Measurements from ENCODE around the gene PCTP. TPM values are rescaled to one million over a fixed set of nuclear protein-coding genes. Genes with fewer than 3 reads are reported as not detected.
A peak's percentile ranks its signal among the peaks of the same experiment; 100 is the strongest.

PCTP gene
- total and polyA plus RNA-seq, 3 donors from 2014 or later, result 22.6 to 32.0 (median 24.0) TPM

- DNase-seq, result no peak
- Histone ChIP-seq H3K4me1 (peaks cover 24% of the 10 kb centered on the region), H3K9me3 (no peaks in the 10 kb centered on the region), H3K36me3 (ENCODE audit: low read depth, missing control alignments) (no peaks in the 10 kb centered on the region), H3K27me3 (no peaks in the 10 kb centered on the region), H3K4me3 (no peak overlapping the region), H3K27ac (peak overlapping the region; percentile 75 to 89)
- 17 to 20% methylated on average over 1 of the region's 1 CpG for WGBS, 2 donors
- no peak for TF ChIP-seq POLR2A (IDR thresholded peaks at IDR 0.05)
- TF ChIP-seq CTCF (IDR thresholded peaks at IDR 0.05), result no peak
- intact Hi-C loops (cut with DNase I; ENCODE audit: low total_unique reads), result no loop called here
These were observed 20.5 kb upstream of the PCTP start for GRCh38 chr17:55730380-55730779.

- WGBS, 2 donors, result 18 to 34% methylated on average over 3 of the region's 3 CpGs
- intact Hi-C loops (cut with DNase I; ENCODE audit: low total_unique reads), result no loop called here
- DNase-seq, result no peak
- H3K4me3 ChIP-seq, result peak overlapping the region in 1 of 2 donors; percentile 34
- TF ChIP-seq POLR2A (IDR thresholded peaks at IDR 0.05) (no peak), CTCF (IDR thresholded peaks at IDR 0.05) (no peak)
- no peaks in the 10 kb centered on the region for H3K27me3 ChIP-seq
- H3K9me3 ChIP-seq, result no peaks in the 10 kb centered on the region
- H3K36me3 ChIP-seq (ENCODE audit: low read depth, missing control alignments), result no peaks in the 10 kb centered on the region
- peak overlapping the region; percentile 75 to 89 for H3K27ac ChIP-seq
- H3K4me1 ChIP-seq, result peaks cover 24% of the 10 kb centered on the region
These were observed 20.0 kb upstream of the PCTP start for GRCh38 chr17:55730808-55731207.

- Histone ChIP-seq H3K36me3 (ENCODE audit: low read depth, missing control alignments) (no peaks in the 10 kb centered on the region), H3K9me3 (no peaks in the 10 kb centered on the region), H3K4me1 (peaks cover 19% of the 10 kb centered on the region), H3K27me3 (no peaks in the 10 kb centered on the region), H3K27ac (peak overlapping the region; percentile 75 to 89), H3K4me3 (peak overlapping the region; percentile 34)
- intact Hi-C loops (cut with DNase I; ENCODE audit: low total_unique reads), result no loop called here
- TF ChIP-seq POLR2A (IDR thresholded peaks at IDR 0.05) (no peak), CTCF (IDR thresholded peaks at IDR 0.05) (no peak)
- peak; percentile 80 for DNase-seq
- 41 to 44% methylated on average over 10 of the region's 10 CpGs for WGBS, 2 donors
These were observed 19.1 kb upstream of the PCTP start for GRCh38 chr17:55731586-55732250.

GRCh38 chr17:55734128-55734781 is 16.6 kb upstream of the PCTP start:
- intact Hi-C loops (cut with DNase I; ENCODE audit: low total_unique reads), result no loop called here
- DNase-seq, result no peak
- Histone ChIP-seq H3K4me3 (no peak overlapping the region), H3K36me3 (ENCODE audit: low read depth, missing control alignments) (no peaks in the 10 kb centered on the region), H3K27me3 (no peaks in the 10 kb centered on the region), H3K9me3 (no peaks in the 10 kb centered on the region), H3K4me1 (peaks cover 12% of the 10 kb centered on the region), H3K27ac (peak overlapping the region in 1 of 2 donors; percentile 41)
- TF ChIP-seq CTCF (IDR thresholded peaks at IDR 0.05) (no peak), POLR2A (IDR thresholded peaks at IDR 0.05) (no peak)
- WGBS, 2 donors, result 45 to 55% methylated on average over 4 of the region's 4 CpGs

All from testis (tissue), 3 donors.